Ecto neural progenitor cell (in vitro differentiated cells): ENCODE results near the gene RUFY3.
"Not testable (repeated sequence)": the region's sequence is repeated elsewhere in the genome, so short reads cannot be mapped to it uniquely, and the experiment has no call there.

Source experiments
- DNase-seq: peaks from one replicate; pipeline ENCODE4 v3.0.0-alpha.2; 2018; ENCODE audit warnings: low spot score

RUFY3 gene

DNA sequence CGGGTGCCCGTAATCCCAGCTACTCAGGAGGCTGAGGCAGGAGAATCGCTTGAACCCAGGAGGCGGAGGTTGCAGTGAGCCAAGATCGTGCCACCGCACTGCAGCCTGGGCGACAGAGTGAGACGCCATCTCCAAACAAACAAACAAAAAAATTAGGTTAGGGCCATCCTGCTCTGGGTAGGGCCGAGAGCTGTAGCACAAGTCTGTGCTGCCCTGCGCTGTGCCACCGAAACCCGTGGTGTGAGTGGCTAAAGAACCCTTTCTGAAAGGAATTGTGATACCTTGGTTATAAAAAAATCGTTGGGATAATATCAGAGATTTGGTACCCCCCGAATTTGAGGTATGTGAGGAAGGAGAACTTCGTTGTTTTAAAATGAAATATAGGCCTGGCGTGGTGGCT lies 118.9 kb downstream of the RUFY3 start:
- DNase-seq, result not testable (repeated sequence)

DNA sequence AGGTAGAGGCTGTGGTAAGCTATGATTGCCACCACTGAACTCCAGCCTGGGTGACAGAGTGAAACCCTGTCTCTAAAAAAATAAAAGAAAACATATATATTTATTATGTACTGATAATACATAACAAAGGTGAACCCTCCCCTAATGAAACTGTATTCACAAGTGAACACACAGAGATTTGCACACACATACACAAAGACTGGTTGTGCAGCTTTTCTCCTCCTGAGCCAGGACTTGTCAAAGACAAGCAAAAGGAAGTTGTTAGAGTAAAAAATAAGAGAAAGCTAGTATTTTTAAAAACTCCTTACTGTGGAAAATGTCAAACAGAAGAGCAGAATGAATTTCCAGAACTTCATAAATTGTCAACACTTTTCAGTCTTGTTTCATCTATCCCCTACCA lies 119.4 kb downstream of the RUFY3 start:
- DNase-seq, result no peak

DNA sequence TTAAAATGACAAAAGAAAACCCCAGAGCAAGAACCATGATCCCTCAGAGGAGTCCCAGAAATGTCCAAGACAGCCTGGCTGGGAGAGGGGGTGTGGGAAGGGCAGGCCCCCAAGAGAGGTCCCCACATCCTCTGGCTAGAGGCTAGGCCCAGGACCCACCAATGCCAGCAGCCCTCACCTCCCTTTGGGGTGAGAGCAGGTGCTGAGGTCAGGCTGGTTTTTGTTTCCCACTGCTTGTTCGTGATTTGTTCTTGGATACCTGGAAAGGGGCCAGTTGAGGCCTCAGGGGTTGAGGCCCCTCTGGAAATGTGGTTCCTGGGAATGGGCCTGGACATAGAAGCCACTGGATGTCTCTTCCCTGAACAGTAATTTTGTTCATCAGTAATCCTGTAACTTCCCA lies 120.2 kb downstream of the RUFY3 start:
- DNase-seq, result no peak

GRCh38 chr4:70842761-70843435 lies 121.1 kb downstream of the RUFY3 start:
- DNase-seq, result no peak

- DNase-seq, result no peak
Measured at GRCh38 chr4:70844180-70844579, 122.4 kb downstream of the RUFY3 start.

DNA sequence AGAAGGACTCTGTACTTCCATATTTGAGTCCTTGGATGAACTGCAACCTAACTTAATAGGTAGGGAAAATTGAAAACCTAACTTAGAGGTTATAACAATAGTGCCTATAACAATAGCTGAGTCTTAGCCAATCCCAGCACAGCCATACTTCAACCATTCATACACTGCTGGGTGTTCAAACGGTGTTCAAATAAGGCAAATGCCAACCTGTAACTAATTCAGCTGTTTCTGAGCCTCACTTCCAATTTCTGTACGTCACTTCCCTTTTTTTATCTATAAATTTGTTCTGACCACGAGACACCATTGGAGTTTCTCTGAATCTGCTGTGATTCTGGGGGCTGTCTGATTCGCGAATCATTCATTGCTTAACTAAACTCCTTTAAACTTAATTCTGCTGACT lies 127.5 kb downstream of the RUFY3 start:
- no peak for DNase-seq

GRCh38 chr4:70855464-70855863 lies 133.7 kb downstream of the RUFY3 start:
- DNase-seq, result no peak
